ENCODE measurements around the gene TTL. TPM values are rescaled to one million over a fixed set of nuclear protein-coding genes. Genes with fewer than 3 reads are reported as not detected.
"Not testable (repeated sequence)": the region's sequence is repeated elsewhere in the genome, so short reads cannot be mapped to it uniquely, and the experiment has no call there.

The TTL gene
- total and polyA plus RNA-seq, 2 donors from 2014 or later: 11.1 to 23.5 TPM

- no peaks in the 10 kb centered on the region for H3K4me1 ChIP-seq (ENCODE audit: control insufficient read depth in 2 of 3, insufficient read depth in 2 of 3, low read depth in 1 of 3, low read length in 3 of 3)
- FAIRE-seq (no peak), DNase-seq (no peak)
- TF ChIP-seq CTCF (IDR thresholded peaks at IDR 0.05; ENCODE audit: borderline replicate concordance, extremely low read depth, insufficient read depth): no peak
- intact Hi-C loops (cut with DNase I): no loop called here
- H3K9ac ChIP-seq (ENCODE audit: low read length in 3 of 3): no peak overlapping the region
- H3K36me3 ChIP-seq (ENCODE audit: control insufficient read depth in 2 of 3, insufficient read depth in 3 of 3, low read length in 3 of 3): peaks cover 0 to 5% (median 0%) of the 10 kb centered on the region in 3 donors
- no peaks in the 10 kb centered on the region for H3K27me3 ChIP-seq (ENCODE audit: control insufficient read depth, insufficient read depth, low read length)
- no peak overlapping the region for H3K27ac ChIP-seq (ENCODE audit: low read depth in 2 of 2, low read length in 2 of 2)
- no peak overlapping the region for H3K4me3 ChIP-seq (ENCODE audit: low read length in 3 of 3)
- H3K9me3 ChIP-seq (ENCODE audit: control insufficient read depth in 2 of 3, insufficient read depth in 1 of 3, low read length in 3 of 3): no peaks in the 10 kb centered on the region
Observed at GRCh38 chr2:112530728-112531127, 48.8 kb downstream of the TTL start.

- Histone ChIP-seq H3K9me3 (ENCODE audit: control insufficient read depth in 2 of 3, insufficient read depth in 1 of 3, low read length in 3 of 3) (no peaks in the 10 kb centered on the region), H3K4me3 (ENCODE audit: low read length in 3 of 3) (no peak overlapping the region), H3K36me3 (ENCODE audit: control insufficient read depth in 2 of 3, insufficient read depth in 3 of 3, low read length in 3 of 3) (peaks cover 0 to 2% (median 0%) of the 10 kb centered on the region in 3 donors), H3K27ac (ENCODE audit: low read depth in 2 of 2, low read length in 2 of 2) (no peak overlapping the region), H3K4me1 (ENCODE audit: control insufficient read depth in 2 of 3, insufficient read depth in 2 of 3, low read depth in 1 of 3, low read length in 3 of 3) (no peaks in the 10 kb centered on the region), H3K9ac (ENCODE audit: low read length in 3 of 3) (no peak overlapping the region), H3K27me3 (ENCODE audit: control insufficient read depth, insufficient read depth, low read length) (no peaks in the 10 kb centered on the region)
- intact Hi-C loops (cut with DNase I): no loop called here
- DNase-seq: no peak
- TF ChIP-seq CTCF (IDR thresholded peaks at IDR 0.05; ENCODE audit: borderline replicate concordance, extremely low read depth, insufficient read depth): no peak
- FAIRE-seq: no peak
Observed at GRCh38 chr2:112534826-112535225, 52.9 kb downstream of the TTL start.

- H3K9ac ChIP-seq (ENCODE audit: low read length in 3 of 3); FAIRE-seq; H3K27ac ChIP-seq (ENCODE audit: low read depth in 2 of 2, low read length in 2 of 2); H3K27me3 ChIP-seq (ENCODE audit: control insufficient read depth, insufficient read depth, low read length); H3K36me3 ChIP-seq (ENCODE audit: control insufficient read depth in 2 of 3, insufficient read depth in 3 of 3, low read length in 3 of 3); H3K4me1 ChIP-seq (ENCODE audit: control insufficient read depth in 2 of 3, insufficient read depth in 2 of 3, low read depth in 1 of 3, low read length in 3 of 3); intact Hi-C loops (cut with DNase I); DNase-seq; H3K4me3 ChIP-seq (ENCODE audit: low read length in 3 of 3); H3K9me3 ChIP-seq (ENCODE audit: control insufficient read depth in 2 of 3, insufficient read depth in 1 of 3, low read length in 3 of 3): not testable (repeated sequence)
Observed at GRCh38 chr2:112536665-112537064, 54.7 kb downstream of the TTL start.

GRCh38 chr2:112539306-112539705, 57.4 kb downstream of the TTL start:
- DNase-seq (no peak), FAIRE-seq (no peak)
- no peak overlapping the region for H3K4me3 ChIP-seq (ENCODE audit: low read length in 3 of 3)
- H3K27ac ChIP-seq (ENCODE audit: low read depth in 2 of 2, low read length in 2 of 2): no peak overlapping the region
- intact Hi-C loops (cut with DNase I): no loop called here
- no peaks in the 10 kb centered on the region for H3K9me3 ChIP-seq (ENCODE audit: control insufficient read depth in 2 of 3, insufficient read depth in 1 of 3, low read length in 3 of 3)
- no peaks in the 10 kb centered on the region for H3K27me3 ChIP-seq (ENCODE audit: control insufficient read depth, insufficient read depth, low read length)
- H3K9ac ChIP-seq (ENCODE audit: low read length in 3 of 3): no peak overlapping the region
- no peak for TF ChIP-seq CTCF (IDR thresholded peaks at IDR 0.05; ENCODE audit: borderline replicate concordance, extremely low read depth, insufficient read depth)
- no peaks in the 10 kb centered on the region for H3K36me3 ChIP-seq (ENCODE audit: control insufficient read depth in 2 of 3, insufficient read depth in 3 of 3, low read length in 3 of 3)
- H3K4me1 ChIP-seq (ENCODE audit: control insufficient read depth in 2 of 3, insufficient read depth in 2 of 3, low read depth in 1 of 3, low read length in 3 of 3): peaks cover 0 to 5% (median 2%) of the 10 kb centered on the region in 3 donors
